GM23338 (cell line): Measurements from ENCODE around the gene RALGPS1. TPM values are rescaled to one million over a fixed set of nuclear protein-coding genes. Genes with fewer than 3 reads are reported as not detected.

Experiments
- ATAC-seq: fragments of 200-7000 bp; cut with Tn5 transposase; 3 replicates; pipeline ENCODE4 v1.9.1; 2020
- DNase-seq: peaks from one replicate; pipeline ENCODE4 v3.0.0-alpha.2; 2015; ENCODE audit warnings: low spot score
- H2AFZ ChIP-seq: fragments of 200-600 bp; sonication (generic); 2 replicates; pipeline ENCODE4 v1.8.0; 2016; ENCODE audit warnings: antibody characterized with exemption, mild to moderate bottlenecking, moderate library complexity
- H3F3A ChIP-seq: fragments of 200-600 bp; sonication (generic); replicated peaks from 2 replicates; pipeline ENCODE4 v1.8.0; 2017; ENCODE audit warnings: antibody characterized with exemption, mixed run types, low read depth
- H3K27ac ChIP-seq: fragments of 200-600 bp; sonication (generic); 2 replicates; pipeline ENCODE4 v1.6.1; 2016; ENCODE audit warnings: low read depth
- H3K27me3 ChIP-seq: fragments of 200-600 bp; sonication (generic); 2 replicates; pipeline ENCODE4 v1.8.0; 2016; ENCODE audit warnings: mild to moderate bottlenecking, mixed run types, moderate library complexity; ENCODE audit not compliant: insufficient read depth
- H3K36me3 ChIP-seq: fragments of 200-600 bp; sonication (generic); 2 replicates; pipeline ENCODE4 v1.8.0; 2016; ENCODE audit warnings: mild to moderate bottlenecking; ENCODE audit not compliant: insufficient read depth
- H3K4me1 ChIP-seq: fragments of 200-600 bp; sonication (generic); 2 replicates; pipeline ENCODE4 v1.8.0; 2016; ENCODE audit warnings: mild to moderate bottlenecking, moderate library complexity; ENCODE audit not compliant: insufficient read depth
- H3K4me2 ChIP-seq: fragments of 200-600 bp; sonication (generic); 2 replicates; pipeline ENCODE4 v1.7.1; 2017; ENCODE audit warnings: mixed run types
- H3K4me3 ChIP-seq: fragments of 200-600 bp; sonication (generic); 2 replicates; pipeline ENCODE4 v1.6.1; 2016; ENCODE audit warnings: mixed run types
- H3K79me2 ChIP-seq: fragments of 200-600 bp; sonication (generic); replicated peaks from 2 replicates; pipeline ENCODE4 v1.8.0; 2017; ENCODE audit warnings: mild to moderate bottlenecking; ENCODE audit not compliant: insufficient read depth
- H3K9me2 ChIP-seq: fragments of 200-600 bp; sonication (generic); 2 replicates; pipeline ENCODE4 v1.8.0; 2017; ENCODE audit not compliant: insufficient read depth
- H4K20me1 ChIP-seq: fragments of 200-600 bp; sonication (generic); replicated peaks from 2 replicates; pipeline ENCODE4 v1.8.0; 2017; ENCODE audit warnings: mild to moderate bottlenecking; ENCODE audit not compliant: insufficient read depth
- H3K27ac Mint-ChIP-seq: 2 replicates; pipeline ENCODE4 v1.8.0; 2020; ENCODE audit warnings: inconsistent platforms, mild to moderate bottlenecking, moderate library complexity, mixed read lengths
- H3K27me3 Mint-ChIP-seq: 3 replicates; pipeline ENCODE4 v1.8.0; 2022; ENCODE audit warnings: low read depth, mild to moderate bottlenecking, moderate library complexity, mixed read lengths, inconsistent platforms; ENCODE audit not compliant: insufficient read depth, poor library complexity
- H3K36me3 Mint-ChIP-seq: 3 replicates; pipeline ENCODE4 v1.8.0; 2021; ENCODE audit warnings: low read depth, mild to moderate bottlenecking, inconsistent platforms, moderate library complexity, mixed read lengths
- H3K4me1 Mint-ChIP-seq: 3 replicates; pipeline ENCODE4 v1.8.0; 2020; ENCODE audit warnings: mild to moderate bottlenecking, inconsistent platforms, mixed read lengths
- H3K4me3 Mint-ChIP-seq: 3 replicates; pipeline ENCODE4 v1.8.0; 2021; ENCODE audit warnings: moderate library complexity, mild to moderate bottlenecking, inconsistent platforms, mixed read lengths
- H3K9me3 Mint-ChIP-seq: 3 replicates; pipeline ENCODE4 v1.8.0; 2020; ENCODE audit warnings: moderate library complexity, mild to moderate bottlenecking, inconsistent platforms, mixed read lengths
- JUNB ChIP-seq: IDR thresholded peaks from one replicate; pipeline ENCODE4 v1.6.1; 2016; ENCODE audit warnings: antibody characterized with exemption; ENCODE audit not compliant: unreplicated experiment
- NANOG ChIP-seq: IDR thresholded peaks from 2 replicates; pipeline ENCODE4 v1.6.1; 2016; ENCODE audit warnings: antibody characterized with exemption, borderline replicate concordance
- POLR2AphosphoS5 ChIP-seq: IDR thresholded peaks from 2 replicates; pipeline ENCODE4 v1.6.1; 2016; ENCODE audit warnings: antibody characterized with exemption, low read depth
- STAT1 ChIP-seq: IDR thresholded peaks from one replicate; pipeline ENCODE4 v1.6.1; 2016; ENCODE audit warnings: antibody characterized with exemption; ENCODE audit not compliant: unreplicated experiment
- ZNF114 ChIP-seq: fragments of 250-450 bp; sonication (Bioruptor Pico); IDR thresholded peaks from 2 replicates; pipeline ENCODE4 v1.5.0; 2020; ENCODE audit warnings: mild to moderate bottlenecking, moderate library complexity
- ZNF331 ChIP-seq: fragments of 250-450 bp; sonication (Bioruptor Pico); IDR thresholded peaks from 2 replicates; pipeline ENCODE4 v1.5.0; 2020; ENCODE audit warnings: low read depth, mild to moderate bottlenecking, moderate library complexity
- polyA plus RNA-seq: library from polyadenylated mRNA; unstranded; fragments of >200 nt; fragmentation: Nextera tagmentation; extraction: Ambion mirVana; gene quantifications from 2 replicates; pipeline ENCODE4 v1.2.1, GENCODE V29; 2016
- total RNA-seq: library from RNA; depleted of rRNA; stranded (reverse); fragments of >200 nt; shearing (Covaris generic); gene quantifications from 2 replicates; pipeline ENCODE4 v1.2.3, GENCODE V29; 2014
- TF ChIP-seq, protein P1 (sequence below): IDR thresholded peaks from 2 replicates; pipeline ENCODE4 v1.6.1; 2016; ENCODE audit warnings: antibody characterized with exemption
- TF ChIP-seq, protein P2 (sequence below): fragments of 250-450 bp; sonication (Bioruptor Pico); IDR thresholded peaks from 2 replicates; pipeline ENCODE4 v1.5.0; 2020; ENCODE audit warnings: mild to moderate bottlenecking, moderate library complexity

The RALGPS1 gene
- total and polyA plus RNA-seq, 2 experiments from 2014 or later: 18.2 to 57.1 TPM

DNA sequence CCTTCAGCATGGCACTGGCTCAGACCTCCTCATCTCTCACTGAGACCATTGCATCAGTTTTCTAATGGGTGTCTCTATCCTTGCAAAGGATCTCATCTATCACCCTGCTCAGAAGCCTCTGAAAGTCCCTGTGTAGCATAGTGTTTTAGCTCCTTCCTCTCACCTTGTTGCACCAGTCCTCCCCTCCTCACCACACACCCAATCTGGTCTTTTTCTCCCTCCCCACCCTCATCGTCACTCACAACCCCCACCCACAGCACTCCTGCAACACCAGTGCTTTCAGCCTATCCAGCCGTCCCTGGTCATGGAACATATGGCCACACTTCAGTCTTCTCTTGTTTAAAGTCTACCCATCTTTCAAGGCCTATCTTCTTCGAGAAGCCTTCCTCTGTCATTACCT is 133.4 kb downstream of the RALGPS1 start (continued):
- TF ChIP-seq, protein P1, sequence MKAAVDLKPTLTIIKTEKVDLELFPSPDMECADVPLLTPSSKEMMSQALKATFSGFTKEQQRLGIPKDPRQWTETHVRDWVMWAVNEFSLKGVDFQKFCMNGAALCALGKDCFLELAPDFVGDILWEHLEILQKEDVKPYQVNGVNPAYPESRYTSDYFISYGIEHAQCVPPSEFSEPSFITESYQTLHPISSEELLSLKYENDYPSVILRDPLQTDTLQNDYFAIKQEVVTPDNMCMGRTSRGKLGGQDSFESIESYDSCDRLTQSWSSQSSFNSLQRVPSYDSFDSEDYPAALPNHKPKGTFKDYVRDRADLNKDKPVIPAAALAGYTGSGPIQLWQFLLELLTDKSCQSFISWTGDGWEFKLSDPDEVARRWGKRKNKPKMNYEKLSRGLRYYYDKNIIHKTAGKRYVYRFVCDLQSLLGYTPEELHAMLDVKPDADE: no peak
- TF ChIP-seq JUNB: no peak
- TF ChIP-seq, protein P2, sequence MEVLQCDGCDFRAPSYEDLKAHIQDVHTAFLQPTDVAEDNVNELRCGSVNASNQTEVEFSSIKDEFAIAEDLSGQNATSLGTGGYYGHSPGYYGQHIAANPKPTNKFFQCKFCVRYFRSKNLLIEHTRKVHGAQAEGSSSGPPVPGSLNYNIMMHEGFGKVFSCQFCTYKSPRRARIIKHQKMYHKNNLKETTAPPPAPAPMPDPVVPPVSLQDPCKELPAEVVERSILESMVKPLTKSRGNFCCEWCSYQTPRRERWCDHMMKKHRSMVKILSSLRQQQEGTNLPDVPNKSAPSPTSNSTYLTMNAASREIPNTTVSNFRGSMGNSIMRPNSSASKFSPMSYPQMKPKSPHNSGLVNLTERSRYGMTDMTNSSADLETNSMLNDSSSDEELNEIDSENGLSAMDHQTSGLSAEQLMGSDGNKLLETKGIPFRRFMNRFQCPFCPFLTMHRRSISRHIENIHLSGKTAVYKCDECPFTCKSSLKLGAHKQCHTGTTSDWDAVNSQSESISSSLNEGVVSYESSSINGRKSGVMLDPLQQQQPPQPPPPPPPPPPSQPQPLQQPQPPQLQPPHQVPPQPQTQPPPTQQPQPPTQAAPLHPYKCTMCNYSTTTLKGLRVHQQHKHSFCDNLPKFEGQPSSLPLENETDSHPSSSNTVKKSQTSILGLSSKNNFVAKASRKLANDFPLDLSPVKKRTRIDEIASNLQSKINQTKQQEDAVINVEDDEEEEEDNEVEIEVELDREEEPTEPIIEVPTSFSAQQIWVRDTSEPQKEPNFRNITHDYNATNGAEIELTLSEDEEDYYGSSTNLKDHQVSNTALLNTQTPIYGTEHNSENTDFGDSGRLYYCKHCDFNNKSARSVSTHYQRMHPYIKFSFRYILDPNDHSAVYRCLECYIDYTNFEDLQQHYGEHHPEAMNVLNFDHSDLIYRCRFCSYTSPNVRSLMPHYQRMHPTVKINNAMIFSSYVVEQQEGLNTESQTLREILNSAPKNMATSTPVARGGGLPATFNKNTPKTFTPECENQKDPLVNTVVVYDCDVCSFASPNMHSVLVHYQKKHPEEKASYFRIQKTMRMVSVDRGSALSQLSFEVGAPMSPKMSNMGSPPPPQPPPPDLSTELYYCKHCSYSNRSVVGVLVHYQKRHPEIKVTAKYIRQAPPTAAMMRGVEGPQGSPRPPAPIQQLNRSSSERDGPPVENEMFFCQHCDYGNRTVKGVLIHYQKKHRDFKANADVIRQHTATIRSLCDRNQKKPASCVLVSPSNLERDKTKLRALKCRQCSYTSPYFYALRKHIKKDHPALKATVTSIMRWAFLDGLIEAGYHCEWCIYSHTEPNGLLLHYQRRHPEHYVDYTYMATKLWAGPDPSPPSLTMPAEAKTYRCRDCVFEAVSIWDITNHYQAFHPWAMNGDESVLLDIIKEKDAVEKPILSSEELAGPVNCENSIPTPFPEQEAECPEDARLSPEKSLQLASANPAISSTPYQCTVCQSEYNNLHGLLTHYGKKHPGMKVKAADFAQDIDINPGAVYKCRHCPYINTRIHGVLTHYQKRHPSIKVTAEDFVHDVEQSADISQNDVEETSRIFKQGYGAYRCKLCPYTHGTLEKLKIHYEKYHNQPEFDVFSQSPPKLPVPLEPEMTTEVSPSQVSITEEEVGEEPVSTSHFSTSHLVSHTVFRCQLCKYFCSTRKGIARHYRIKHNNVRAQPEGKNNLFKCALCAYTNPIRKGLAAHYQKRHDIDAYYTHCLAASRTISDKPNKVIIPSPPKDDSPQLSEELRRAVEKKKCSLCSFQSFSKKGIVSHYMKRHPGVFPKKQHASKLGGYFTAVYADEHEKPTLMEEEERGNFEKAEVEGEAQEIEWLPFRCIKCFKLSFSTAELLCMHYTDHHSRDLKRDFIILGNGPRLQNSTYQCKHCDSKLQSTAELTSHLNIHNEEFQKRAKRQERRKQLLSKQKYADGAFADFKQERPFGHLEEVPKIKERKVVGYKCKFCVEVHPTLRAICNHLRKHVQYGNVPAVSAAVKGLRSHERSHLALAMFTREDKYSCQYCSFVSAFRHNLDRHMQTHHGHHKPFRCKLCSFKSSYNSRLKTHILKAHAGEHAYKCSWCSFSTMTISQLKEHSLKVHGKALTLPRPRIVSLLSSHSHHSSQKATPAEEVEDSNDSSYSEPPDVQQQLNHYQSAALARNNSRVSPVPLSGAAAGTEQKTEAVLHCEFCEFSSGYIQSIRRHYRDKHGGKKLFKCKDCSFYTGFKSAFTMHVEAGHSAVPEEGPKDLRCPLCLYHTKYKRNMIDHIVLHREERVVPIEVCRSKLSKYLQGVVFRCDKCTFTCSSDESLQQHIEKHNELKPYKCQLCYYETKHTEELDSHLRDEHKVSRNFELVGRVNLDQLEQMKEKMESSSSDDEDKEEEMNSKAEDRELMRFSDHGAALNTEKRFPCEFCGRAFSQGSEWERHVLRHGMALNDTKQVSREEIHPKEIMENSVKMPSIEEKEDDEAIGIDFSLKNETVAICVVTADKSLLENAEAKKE (CRISPR knock-in tag): no peak

DNA sequence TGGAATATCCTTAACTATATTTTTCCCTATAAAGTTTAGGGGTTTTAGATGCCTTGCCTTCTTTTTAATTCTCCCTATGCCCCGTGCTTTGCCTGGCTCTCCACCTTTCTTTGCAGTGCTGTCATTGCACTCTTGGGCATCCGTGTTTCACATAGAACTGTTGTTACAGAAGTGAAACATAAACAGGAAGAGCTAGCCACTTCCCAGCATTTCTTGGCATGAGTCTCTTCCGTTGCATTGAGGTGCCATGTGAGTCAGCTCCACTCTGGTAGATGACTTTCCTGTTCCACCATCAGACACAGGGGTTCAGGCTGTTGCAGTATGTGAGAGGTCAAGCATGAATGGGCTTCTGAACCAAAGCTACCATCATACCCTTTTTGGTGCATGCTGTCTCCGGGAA is 134.5 kb downstream of the RALGPS1 start:
- Histone ChIP-seq H3K4me3 (no peak overlapping the region), H3K4me2 (no peak overlapping the region), H4K20me1 (0 out of 2 replicates have a peak, but pooled peaks cover 4% of the 10 kb centered on the region), H3K4me1 (no peaks in the 10 kb centered on the region), H2AFZ (no peak overlapping the region), H3K79me2 (no peaks in the 10 kb centered on the region), H3K27me3 (no peaks in the 10 kb centered on the region), H3K9me2 (no peaks in the 10 kb centered on the region), H3F3A (no peaks in the 10 kb centered on the region), H3K36me3 (no peaks in the 10 kb centered on the region), H3K27ac (no peak overlapping the region)
- no peak for TF ChIP-seq ZNF114
- TF ChIP-seq, protein P2 (CRISPR knock-in tag): no peak
- no peak for TF ChIP-seq POLR2AphosphoS5
- no peak for TF ChIP-seq NANOG
- TF ChIP-seq STAT1: no peak
- no peak for TF ChIP-seq ZNF331 (CRISPR knock-in tag)
- Mint-ChIP-seq H3K27me3 (peaks cover 4% of the 10 kb centered on the region), H3K27ac (no peak overlapping the region), H3K4me3 (no peak overlapping the region), H3K9me3 (no peaks in the 10 kb centered on the region), H3K36me3 (no peaks in the 10 kb centered on the region), H3K4me1 (no peaks in the 10 kb centered on the region)
- ATAC-seq (no peak), DNase-seq (no peak)
